IPS-18c (cell line): ENCODE results near the gene PTPN9.
A peak's percentile ranks its signal among the peaks of the same experiment; 100 is the strongest.

Experiments
- H3K4me3 ChIP-seq: 2 replicates; pipeline ENCODE4 v1.7.0; 2013; ENCODE audit warnings: low read depth, mild to moderate bottlenecking, low read length, moderate library complexity; ENCODE audit not compliant: insufficient read depth
- H3K9me3 ChIP-seq: one replicate; pipeline ENCODE4 v1.6.1; 2013; ENCODE audit warnings: mild to moderate bottlenecking, low read length, moderate library complexity; ENCODE audit not compliant: control insufficient read depth, insufficient read depth

PTPN9 gene

GRCh38 chr15:75578948-75579920, at the start of gene PTPN9:
Gene PTPN9 (minus strand): TSS chr15:75579315. CDS start chr15:75578776, 539 bp downstream.
- Histone ChIP-seq H3K9me3 (peaks cover 2% of the 10 kb centered on the region), H3K4me3 (peak within 1 kb of the TSS; percentile 96)

DNA sequence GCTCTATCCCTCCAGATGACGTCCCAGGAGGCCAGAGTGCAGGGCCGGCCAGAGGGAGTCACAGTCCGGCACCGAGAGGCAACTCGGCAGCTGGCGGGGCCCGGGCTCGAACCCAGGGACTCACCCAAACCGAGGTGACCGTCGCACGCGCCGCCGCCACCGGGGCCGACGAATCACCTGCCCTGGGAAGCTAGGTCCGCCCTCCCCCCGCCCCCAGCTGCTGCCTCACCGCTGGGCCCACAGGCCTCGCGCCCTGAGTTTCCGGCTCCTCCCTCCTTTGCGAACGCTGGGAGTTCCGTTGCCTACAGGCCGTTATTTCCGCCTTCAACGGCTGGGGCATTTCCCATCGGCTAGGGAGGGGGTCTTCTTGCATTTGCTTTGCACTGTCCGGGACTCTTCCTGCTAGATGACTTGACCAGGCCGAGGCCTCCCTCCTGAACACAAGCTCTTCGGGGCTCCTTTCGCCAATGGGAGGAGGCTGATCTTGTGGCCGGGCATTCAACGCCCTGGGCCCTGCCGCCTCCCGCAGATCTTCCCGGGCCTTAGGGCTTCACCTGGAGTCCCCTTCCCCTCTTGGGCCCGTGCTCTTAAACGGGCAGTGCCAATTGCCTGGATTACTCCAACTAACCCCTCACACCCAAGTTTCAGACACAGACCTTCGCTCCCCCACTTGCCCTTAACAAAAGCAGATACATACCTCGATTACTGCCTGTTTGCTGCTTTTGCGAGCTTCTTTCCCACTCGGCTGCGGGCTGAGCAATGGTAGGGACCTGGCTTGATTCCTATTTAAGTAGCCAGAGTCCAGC, 46.6 kb upstream of the PTPN9 start, which contains the start of gene SNUPN:
TSS of gene SNUPN (minus strand) at position 184 of the 806 bp plus-strand sequence. CDS start 4,674 bp downstream, outside the sequence.
- H3K9me3 ChIP-seq, result no peaks in the 10 kb centered on the region
- H3K4me3 ChIP-seq, result peak within 1 kb of the TSS; percentile 100

DNA sequence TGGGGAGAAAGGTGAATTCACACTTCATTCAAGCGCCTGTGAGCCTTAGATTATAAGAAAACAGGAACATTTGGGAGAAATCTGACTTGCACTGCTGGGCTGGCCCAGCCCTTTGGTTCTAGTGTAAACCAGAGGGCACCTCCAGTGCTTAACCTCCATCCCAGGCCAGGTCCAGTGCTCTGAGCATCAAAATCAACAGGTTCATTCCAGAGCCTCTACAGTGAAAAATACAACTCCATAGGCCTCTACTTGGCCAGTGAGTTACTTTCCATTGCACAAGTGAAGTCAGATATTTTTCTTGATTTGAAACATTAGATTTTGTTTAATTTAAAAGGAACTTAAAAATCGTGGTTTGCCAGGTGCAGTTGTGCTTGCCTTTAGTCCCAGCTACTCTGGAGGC, 43.4 kb upstream of the PTPN9 start:
- H3K9me3 ChIP-seq, result no peaks in the 10 kb centered on the region
- no peak overlapping the region for H3K4me3 ChIP-seq

- Histone ChIP-seq H3K4me3 (no peak overlapping the region), H3K9me3 (no peaks in the 10 kb centered on the region)
Observed at GRCh38 chr15:75620841-75621391, 41.8 kb upstream of the PTPN9 start.

DNA sequence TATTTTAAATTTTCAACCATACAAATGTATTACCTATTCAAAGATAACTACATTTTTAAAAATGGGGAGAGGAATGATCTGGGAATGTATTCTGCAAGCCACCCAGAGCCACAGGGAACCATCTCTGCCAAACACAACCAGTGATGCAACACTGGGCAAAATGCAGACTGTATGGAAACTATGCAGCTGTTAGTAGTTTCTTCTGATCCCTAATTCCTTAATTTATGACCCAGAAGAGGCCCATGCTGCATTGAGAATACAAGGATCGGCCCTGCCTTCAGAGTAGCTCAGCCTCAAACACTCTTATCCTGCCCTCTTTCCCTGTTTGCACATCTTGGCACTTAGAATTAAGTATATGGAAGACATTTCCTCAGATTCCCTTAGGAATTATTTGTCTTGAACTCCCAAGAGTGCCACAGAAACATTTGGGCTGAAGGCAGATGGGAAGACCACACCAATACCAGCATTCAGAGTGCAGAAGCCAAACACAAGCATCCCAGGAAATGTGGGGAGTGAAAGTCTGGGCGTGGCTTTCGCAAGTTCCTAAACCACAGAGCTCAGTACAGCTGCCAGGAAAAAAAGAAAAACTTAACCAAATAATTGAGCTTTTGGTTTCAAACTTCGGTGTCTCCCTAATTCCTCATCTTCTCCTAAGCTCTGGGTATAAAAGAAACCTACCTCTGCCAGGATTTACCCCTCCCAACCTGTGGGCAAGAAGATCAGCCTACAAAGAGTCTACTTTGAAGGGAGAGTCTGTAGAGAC, 41.1 kb upstream of the PTPN9 start:
- Histone ChIP-seq H3K9me3 (no peaks in the 10 kb centered on the region), H3K4me3 (no peak overlapping the region)

GRCh38 chr15:75616766-75617165, 37.7 kb upstream of the PTPN9 start:
- no peak overlapping the region for H3K4me3 ChIP-seq
- no peaks in the 10 kb centered on the region for H3K9me3 ChIP-seq

DNA sequence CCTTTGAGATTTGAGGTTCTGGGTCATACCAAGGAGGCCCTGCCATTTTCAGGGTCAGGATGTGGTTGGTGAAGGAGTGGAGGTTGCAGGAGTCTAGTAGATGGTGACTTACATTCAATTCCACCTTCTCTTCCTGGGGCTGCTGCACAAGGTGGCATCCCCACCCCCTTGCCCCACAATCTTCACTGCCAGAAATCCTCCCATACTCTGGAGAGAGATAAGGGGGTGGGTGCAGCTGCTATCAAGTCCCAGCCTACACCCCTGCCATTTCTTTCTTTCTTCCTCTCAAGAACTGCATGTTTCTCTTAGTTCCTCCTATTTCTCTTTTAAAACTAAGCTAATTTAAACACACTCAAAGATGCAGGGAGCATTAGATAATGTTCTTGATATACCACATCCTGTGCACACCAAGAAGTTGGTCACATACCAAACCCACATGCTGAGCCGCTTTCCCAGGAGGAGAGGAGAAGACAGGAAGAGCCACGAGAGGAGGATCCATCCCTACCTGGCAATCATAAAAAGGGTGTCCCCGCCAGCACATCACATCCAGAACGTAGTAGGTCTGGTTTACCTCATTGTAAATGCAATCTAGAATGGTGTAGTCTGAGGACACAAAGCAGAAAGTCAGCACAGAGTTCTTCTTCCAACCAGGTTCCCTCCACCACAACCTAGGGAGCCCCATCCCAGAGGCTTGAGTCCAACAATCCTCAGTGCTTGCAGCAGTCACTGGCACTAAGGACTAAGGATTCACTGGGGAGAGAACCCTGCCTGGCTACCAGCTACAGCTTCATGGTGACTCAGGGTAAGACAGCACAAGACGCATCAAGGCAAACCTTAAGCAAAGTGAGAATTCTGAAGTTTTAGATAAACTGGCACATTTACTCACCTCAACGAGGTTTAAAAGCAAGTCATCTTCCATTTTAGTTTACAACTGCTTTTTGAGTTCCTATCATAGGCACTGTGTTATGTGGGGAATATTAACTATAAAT, 27.9 kb upstream of the PTPN9 start:
- no peak overlapping the region for H3K4me3 ChIP-seq
- no peaks in the 10 kb centered on the region for H3K9me3 ChIP-seq

GRCh38 chr15:75606026-75606425, 26.9 kb upstream of the PTPN9 start:
- Histone ChIP-seq H3K9me3 (no peaks in the 10 kb centered on the region), H3K4me3 (no peak overlapping the region)

- H3K4me3 ChIP-seq, result no peak overlapping the region
Observed at GRCh38 chr15:75599401-75599800, 20.3 kb upstream of the PTPN9 start.

DNA sequence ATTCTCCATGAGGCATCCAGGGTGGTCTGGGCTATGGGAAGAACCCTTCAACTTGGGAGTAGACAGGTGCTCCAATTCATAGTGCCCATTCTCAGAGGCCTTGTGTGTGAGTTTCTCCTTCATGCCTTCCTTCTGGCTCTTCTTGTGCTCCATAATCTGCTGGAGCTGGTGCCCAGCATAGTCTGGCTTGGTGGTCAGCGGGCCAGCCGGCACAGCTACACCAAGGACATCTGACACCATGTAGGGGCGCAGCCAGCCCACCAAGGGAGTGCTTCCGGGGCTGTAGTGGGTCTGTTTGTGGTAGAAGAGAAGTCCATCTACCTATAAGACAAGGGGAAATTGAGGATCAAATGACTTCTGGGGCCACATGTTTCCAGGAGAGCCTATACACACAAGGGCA, 19.2 kb upstream of the PTPN9 start:
- Histone ChIP-seq H3K9me3 (no peaks in the 10 kb centered on the region), H3K4me3 (no peak overlapping the region)

More at GRCh38 chr15:75599401-75599800, 20.3 kb upstream of the PTPN9 start:
- no peaks in the 10 kb centered on the region for H3K9me3 ChIP-seq

- H3K9me3 ChIP-seq, result no peaks in the 10 kb centered on the region
- no peak overlapping the region for H3K4me3 ChIP-seq
Observed at GRCh38 chr15:75597667-75598341, 18.7 kb upstream of the PTPN9 start.

GRCh38 chr15:75596703-75597345, 17.7 kb upstream of the PTPN9 start:
- Histone ChIP-seq H3K4me3 (no peak overlapping the region), H3K9me3 (no peaks in the 10 kb centered on the region)

DNA sequence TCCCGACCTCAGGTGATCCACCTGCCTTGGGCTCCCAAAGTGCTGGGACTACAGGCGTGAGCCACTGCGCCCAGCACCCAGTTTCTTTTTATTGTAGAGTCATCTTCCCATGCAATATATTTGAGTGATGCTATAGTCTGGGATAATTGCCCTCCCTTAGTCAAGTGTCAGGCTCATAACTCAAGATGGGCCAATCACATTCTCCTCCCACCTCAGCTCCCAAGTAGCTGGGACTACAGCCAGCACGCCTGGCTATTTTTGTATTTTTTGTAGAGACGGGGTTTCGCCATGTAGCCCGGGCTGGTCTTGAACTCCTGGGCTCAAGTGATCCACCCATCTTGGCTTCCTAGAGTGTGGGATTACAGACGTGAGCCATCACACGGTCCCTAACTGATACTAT, 15.2 kb upstream of the PTPN9 start:
- no peaks in the 10 kb centered on the region for H3K9me3 ChIP-seq

DNA sequence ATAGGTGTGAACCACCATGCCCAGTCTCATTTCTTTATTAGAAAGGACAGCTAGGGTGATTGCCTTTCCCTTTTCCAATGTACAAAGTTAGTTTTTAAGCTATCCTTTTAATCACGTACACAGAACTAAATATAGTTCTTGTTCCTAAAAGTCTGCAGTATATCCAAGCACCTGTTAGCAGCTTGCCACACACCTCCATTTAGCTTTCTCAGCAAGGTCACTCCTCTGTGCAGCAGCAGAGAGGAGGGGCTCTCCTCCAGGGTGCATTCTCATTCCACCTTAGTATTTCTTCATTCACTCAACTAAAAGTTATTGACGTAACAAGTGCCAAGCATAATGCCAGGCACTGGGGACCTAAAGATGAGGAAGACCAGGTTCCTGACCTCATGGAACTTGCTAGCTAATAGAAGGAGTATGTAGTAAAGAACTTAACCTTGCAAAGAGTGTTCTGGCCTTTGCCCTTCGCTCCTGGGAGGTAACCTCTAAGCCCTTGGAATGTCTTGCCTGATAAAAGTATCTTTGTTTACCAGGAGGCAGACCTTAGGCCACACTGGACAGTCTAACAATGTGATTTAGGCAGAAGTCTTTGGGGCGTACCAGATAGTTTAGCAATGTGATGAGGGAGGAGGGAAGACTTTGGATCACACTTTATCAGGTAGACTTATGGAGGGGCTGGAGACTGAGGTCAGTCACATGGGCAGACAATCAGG, 12.7 kb upstream of the PTPN9 start:
- Histone ChIP-seq H3K9me3 (no peaks in the 10 kb centered on the region), H3K4me3 (no peak overlapping the region)

More for the DNA sequence above, 15.2 kb upstream of the PTPN9 start:
- no peak overlapping the region for H3K4me3 ChIP-seq
